Keratinocyte (primary cell): ENCODE measurements around the gene RPIA. TPM values are rescaled to one million over a fixed set of nuclear protein-coding genes. Genes with fewer than 3 reads are reported as not detected.

Experiments used
- DNase-seq: peaks from one replicate; pipeline ENCODE4 v3.0.0-alpha.2; 2011; ENCODE audit warnings: low read depth, missing footprints, low spot score
- FAIRE-seq: peaks from 2 replicates; lab custom pipeline; 2011; peaks lifted over from hg19 to GRCh38; lab: Jason Lieb, UNC
- H2AFZ ChIP-seq: 2 replicates; pipeline ENCODE4 v1.6.0; 2012; ENCODE audit warnings: low read length, control low read depth, inconsistent platforms; ENCODE audit not compliant: control insufficient read depth
- H3K27ac ChIP-seq: 2 replicates; pipeline ENCODE4 v1.5.1; 2011; ENCODE audit warnings: low read length; ENCODE audit not compliant: control insufficient read depth, insufficient read depth
- H3K27me3 ChIP-seq: 3 replicates; pipeline ENCODE4 v1.6.0; 2011; ENCODE audit warnings: low read length; ENCODE audit not compliant: control insufficient read depth, insufficient read depth; ENCODE audit errors: extremely low read depth
- H3K36me3 ChIP-seq, 2 experiments: 2 replicates in 1 of 2; 3 replicates in 1 of 2; pipeline ENCODE4 v1.5.1; 2011; ENCODE audit warnings: low read length in 2 of 2, mild to moderate bottlenecking in 1 of 2; ENCODE audit not compliant: control insufficient read depth in 2 of 2, insufficient read depth in 2 of 2; ENCODE audit errors: extremely low read depth in 1 of 2
- H3K4me1 ChIP-seq: 3 replicates; pipeline ENCODE4 v1.5.1; 2011; ENCODE audit warnings: low read length; ENCODE audit not compliant: control insufficient read depth, insufficient read depth; ENCODE audit errors: extremely low read depth
- H3K4me2 ChIP-seq: 3 replicates; pipeline ENCODE4 v1.6.0; 2011; ENCODE audit warnings: low read depth, low read length; ENCODE audit not compliant: control insufficient read depth, insufficient read depth; ENCODE audit errors: extremely low read depth
- H3K4me3 ChIP-seq, 3 experiments: fragments of 200-600 bp in 1 of 3; sonication (generic) in 1 of 3; 2 replicates in 2 of 3; 3 replicates in 1 of 3; pipeline ENCODE4 v1.5.1; 2011 to 2016; ENCODE audit warnings: low read length in 3 of 3, mild to moderate bottlenecking in 3 of 3, control low read depth in 2 of 3, inconsistent platforms in 1 of 3, low read depth in 1 of 3, mixed read lengths in 1 of 3, mixed run types in 1 of 3, moderate library complexity in 1 of 3; ENCODE audit not compliant: control insufficient read depth in 2 of 3, insufficient read depth in 2 of 3; ENCODE audit errors: extremely low read depth in 1 of 3
- H3K79me2 ChIP-seq: 2 replicates; pipeline ENCODE4 v1.6.0; 2012; ENCODE audit warnings: low read length; ENCODE audit not compliant: control insufficient read depth, insufficient read depth
- H3K9ac ChIP-seq: 3 replicates; pipeline ENCODE4 v1.6.0; 2011; ENCODE audit warnings: low read length; ENCODE audit not compliant: control insufficient read depth, insufficient read depth; ENCODE audit errors: extremely low read depth
- H3K9me1 ChIP-seq: 3 replicates; pipeline ENCODE4 v1.6.0; 2011; ENCODE audit warnings: low read length; ENCODE audit not compliant: control insufficient read depth, insufficient read depth; ENCODE audit errors: extremely low read depth
- H3K9me3 ChIP-seq: 2 replicates; pipeline ENCODE4 v1.5.1; 2012; ENCODE audit warnings: low read depth, low read length; ENCODE audit not compliant: control insufficient read depth
- H4K20me1 ChIP-seq: 3 replicates; pipeline ENCODE4 v1.6.0; 2011; ENCODE audit warnings: low read length; ENCODE audit not compliant: control insufficient read depth, insufficient read depth; ENCODE audit errors: extremely low read depth
- CTCF ChIP-seq, 3 experiments: IDR thresholded peaks in 1 of 3; conservative IDR thresholded peaks in 1 of 3; optimal IDR thresholded peaks in 1 of 3; 2 replicates in 2 of 3; 3 replicates in 1 of 3; pipeline versions ENCODE3 to v1.5.1; 2011; ENCODE audit warnings: low read length in 3 of 3, mild to moderate bottlenecking in 3 of 3, moderate library complexity in 2 of 3, control low read depth in 1 of 3, inconsistent platforms in 1 of 3; ENCODE audit not compliant: insufficient read depth in 2 of 3; ENCODE audit errors: extremely low read depth in 1 of 3
- EZH2 ChIP-seq: IDR thresholded peaks from one replicate; pipeline ENCODE4 v1.6.1; 2012; ENCODE audit warnings: inconsistent platforms, mild to moderate bottlenecking, low read length, moderate library complexity
- dilution Hi-C: fragments of 300-500 bp; cut with MboI; formaldehyde crosslinking; loops from one replicate; pipeline ENCODE4 v1.7.0; 2020; ENCODE audit warnings: low sequenced_read_pairs; ENCODE audit not compliant: extremely low pct_ligation_motif_present
- polyA plus RNA-seq, 5 experiments: library from polyadenylated mRNA; depleted of rRNA in 3 of 5; stranded (reverse) in 3 of 5; stranded (forward) in 1 of 5; unstranded in 1 of 5; fragments of >200 nt; gene quantifications; 1 replicate in 1 of 5; 2 replicates in 3 of 5; 3 replicates in 1 of 5; pipeline versions ENCODE4 v1.2.1 to v1.2.3, GENCODE V29; 2011 to 2012; ENCODE audit warnings: missing spikeins in 2 of 5, low read depth in 1 of 5, low replicate concordance in 1 of 5

RPIA gene
- polyA plus RNA-seq, 1 donor (not counting 4 experiments of a cell fraction or from before 2014, with no cell fraction given) = 11.4 TPM

DNA sequence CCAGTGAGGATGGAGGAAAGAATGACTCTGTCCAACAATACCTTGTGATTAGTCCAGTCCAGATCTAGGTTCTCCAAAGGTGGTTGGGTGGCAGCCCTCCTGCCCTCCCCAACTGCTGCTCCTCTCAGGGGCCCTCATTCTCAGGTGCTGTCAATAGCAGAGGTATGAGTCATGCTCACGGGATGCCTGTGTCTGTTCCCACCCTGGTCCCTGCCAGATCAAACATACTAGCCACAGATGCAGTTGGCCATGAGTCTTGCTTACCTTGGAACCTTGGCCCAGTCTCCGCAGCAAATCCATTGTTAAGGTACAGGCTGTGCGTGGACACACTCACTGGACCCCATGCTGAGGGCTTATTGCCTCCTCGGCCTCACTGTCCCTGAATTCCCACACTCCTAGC, 24.9 kb upstream of the RPIA start:
- Histone ChIP-seq H3K4me3 (no peak overlapping the region), H3K4me1 (peaks cover 10% of the 10 kb centered on the region), H3K4me2 (no peak overlapping the region), H2AFZ (no peak overlapping the region), H3K79me2 (no peaks in the 10 kb centered on the region), H4K20me1 (no peaks in the 10 kb centered on the region), H3K9me3 (no peaks in the 10 kb centered on the region), H3K9me1 (no peaks in the 10 kb centered on the region), H3K27me3 (no peaks in the 10 kb centered on the region), H3K9ac (no peak overlapping the region), H3K36me3 (no peaks in the 10 kb centered on the region), H3K27ac (no peak overlapping the region)
- dilution Hi-C loops = loop anchor here (5.0 kb wide), 1 partner anchor 69 kb away; no protein-coding TSS in a partner anchor
- FAIRE-seq (no peak), DNase-seq (no peak)
- TF ChIP-seq CTCF (optimal IDR thresholded peaks at IDR 0.05 in 1 of 3, IDR thresholded peaks at IDR 0.05 in 1 of 3, conservative IDR thresholded peaks at IDR 0.05 in 1 of 3; ENCODE audit: extremely low read depth in 1 of 3, insufficient read depth in 2 of 3, low read length in 3 of 3) (no peak), EZH2 (no peak)

GRCh38 chr2:88667219-88667618, 24.3 kb upstream of the RPIA start:
- Histone ChIP-seq H3K9ac (no peak overlapping the region), H3K4me3 (no peak overlapping the region), H3K4me2 (no peak overlapping the region), H3K9me1 (no peaks in the 10 kb centered on the region), H2AFZ (no peak overlapping the region), H3K27ac (no peak overlapping the region), H3K4me1 (peaks cover 10% of the 10 kb centered on the region), H4K20me1 (no peaks in the 10 kb centered on the region), H3K9me3 (no peaks in the 10 kb centered on the region), H3K79me2 (no peaks in the 10 kb centered on the region), H3K27me3 (no peaks in the 10 kb centered on the region), H3K36me3 (no peaks in the 10 kb centered on the region)
- TF ChIP-seq CTCF (optimal IDR thresholded peaks at IDR 0.05 in 1 of 3, IDR thresholded peaks at IDR 0.05 in 1 of 3, conservative IDR thresholded peaks at IDR 0.05 in 1 of 3; ENCODE audit: extremely low read depth in 1 of 3, insufficient read depth in 2 of 3, low read length in 3 of 3) (no peak), EZH2 (no peak)
- dilution Hi-C loops = loop anchor here (5.0 kb wide), 1 partner anchor 70 kb away; no protein-coding TSS in a partner anchor
- FAIRE-seq (no peak), DNase-seq (no peak)
